ENCODE results near the gene ZNF865.

DNA sequence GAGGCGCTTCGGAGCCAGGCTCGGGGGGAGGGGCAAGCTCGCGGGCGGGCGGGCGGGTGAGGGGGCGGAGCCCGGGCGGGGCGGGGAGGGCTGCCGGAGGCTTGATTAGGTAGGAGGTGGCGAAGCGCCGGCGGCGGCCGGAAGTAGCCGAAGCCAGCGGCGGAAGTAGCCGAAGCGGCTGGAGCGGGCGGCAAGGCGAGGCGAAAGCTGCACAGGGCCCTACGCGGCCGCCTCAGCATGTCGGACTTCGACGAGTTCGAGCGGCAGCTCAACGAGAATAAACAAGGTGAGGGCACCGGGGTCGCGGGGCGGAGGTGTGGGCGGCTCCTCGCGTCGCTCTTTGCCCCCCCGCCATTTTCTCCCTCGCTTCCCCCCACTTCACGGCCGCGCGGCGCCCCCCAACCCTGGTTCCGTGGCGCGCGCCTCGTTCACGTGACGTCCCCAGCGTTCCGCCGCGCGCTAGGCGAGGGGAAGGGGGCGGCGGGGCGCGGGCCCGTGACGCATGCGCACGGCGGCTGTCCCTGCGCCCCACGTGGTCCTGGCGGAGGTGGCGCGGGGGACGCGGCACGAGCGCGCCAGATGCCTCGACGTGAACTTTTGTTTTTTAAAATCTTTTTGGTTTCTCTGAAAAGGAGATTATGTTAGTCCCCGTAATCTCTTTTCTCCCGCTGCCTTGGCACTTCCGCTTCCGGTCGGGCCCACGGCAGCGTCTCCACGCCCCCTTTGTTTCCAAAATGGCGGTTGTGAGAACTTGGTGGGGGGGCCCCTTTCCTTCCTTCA is 49.6 kb downstream of the ZNF865 start, which contains the start of gene U2AF2:
- TF ChIP-seq, protein P1, sequence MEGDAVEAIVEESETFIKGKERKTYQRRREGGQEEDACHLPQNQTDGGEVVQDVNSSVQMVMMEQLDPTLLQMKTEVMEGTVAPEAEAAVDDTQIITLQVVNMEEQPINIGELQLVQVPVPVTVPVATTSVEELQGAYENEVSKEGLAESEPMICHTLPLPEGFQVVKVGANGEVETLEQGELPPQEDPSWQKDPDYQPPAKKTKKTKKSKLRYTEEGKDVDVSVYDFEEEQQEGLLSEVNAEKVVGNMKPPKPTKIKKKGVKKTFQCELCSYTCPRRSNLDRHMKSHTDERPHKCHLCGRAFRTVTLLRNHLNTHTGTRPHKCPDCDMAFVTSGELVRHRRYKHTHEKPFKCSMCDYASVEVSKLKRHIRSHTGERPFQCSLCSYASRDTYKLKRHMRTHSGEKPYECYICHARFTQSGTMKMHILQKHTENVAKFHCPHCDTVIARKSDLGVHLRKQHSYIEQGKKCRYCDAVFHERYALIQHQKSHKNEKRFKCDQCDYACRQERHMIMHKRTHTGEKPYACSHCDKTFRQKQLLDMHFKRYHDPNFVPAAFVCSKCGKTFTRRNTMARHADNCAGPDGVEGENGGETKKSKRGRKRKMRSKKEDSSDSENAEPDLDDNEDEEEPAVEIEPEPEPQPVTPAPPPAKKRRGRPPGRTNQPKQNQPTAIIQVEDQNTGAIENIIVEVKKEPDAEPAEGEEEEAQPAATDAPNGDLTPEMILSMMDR (conservative IDR thresholded peaks at IDR 0.05; ENCODE audit: low read depth, low read length) = no peak
- TF ChIP-seq EZH2phosphoT487 (IDR thresholded peaks at IDR 0.05; ENCODE audit: borderline replicate concordance, low read length) = no peak

Data from PC-3 (cell line).